ENCODE results near the gene AKAP10. TPM values are rescaled to one million over a fixed set of nuclear protein-coding genes. Genes with fewer than 3 reads are reported as not detected.

Gene AKAP10
- polyA plus RNA-seq, 3 donors = 13.1 to 62.6 (median 15.4) TPM

GRCh38 chr17:19935169-19935568 is 42.5 kb downstream of the AKAP10 start:
- peaks cover 33% of the 10 kb centered on the region for H3K79me2 ChIP-seq (ENCODE audit: insufficient read depth, low read length)
- H3K27ac Mint-ChIP-seq = no peak overlapping the region
- intact Hi-C loops (cut with micrococcal nuclease) = no loop called here
- no peaks in the 10 kb centered on the region for H3K27me3 ChIP-seq (ENCODE audit: control insufficient read depth in 2 of 2, insufficient read depth in 2 of 2, low read length in 2 of 2)
- H3K36me3 ChIP-seq (replicated peaks in 1 of 2; ENCODE audit: control insufficient read depth in 1 of 2, insufficient read depth in 2 of 2, low read length in 2 of 2) = peaks cover 87 to 96% of the 10 kb centered on the region in 2 donors
- H2AFZ ChIP-seq (ENCODE audit: insufficient read depth, low read depth, low read length, poor library complexity, severe bottlenecking) = no peak overlapping the region
- no peaks in the 10 kb centered on the region for H3K27me3 Mint-ChIP-seq (ENCODE audit: low read depth in 3 of 3)
- TF ChIP-seq CTCF (IDR thresholded peaks at IDR 0.05) = no peak
- no peaks in the 10 kb centered on the region for H3K4me1 Mint-ChIP-seq
- H3K36me3 Mint-ChIP-seq = peaks cover 64 to 80% of the 10 kb centered on the region in 2 donors
- H3K27ac ChIP-seq (ENCODE audit: low read depth in 1 of 2, low read length in 2 of 2) = no peak overlapping the region
- H3K4me3 Mint-ChIP-seq = no peak overlapping the region
- no CpG with 5 or more reads among the region's 2 CpGs for WGBS (ENCODE audit: insufficient coverage)
- H3K4me1 ChIP-seq (ENCODE audit: control insufficient read depth in 1 of 2, insufficient read depth in 2 of 2, low read length in 2 of 2) = no peaks in the 10 kb centered on the region
- no peak overlapping the region for H3K4me3 ChIP-seq (replicated peaks in 1 of 3; ENCODE audit: low read depth in 2 of 3, low read length in 3 of 3)
- no peak for DNase-seq
- no peak overlapping the region for H3K4me2 ChIP-seq (replicated peaks; ENCODE audit: extremely low read depth, low read length, poor library complexity, severe bottlenecking)
- H3K9me3 Mint-ChIP-seq = no peaks in the 10 kb centered on the region
- H3K9ac ChIP-seq (ENCODE audit: insufficient read depth, low read length, poor library complexity, severe bottlenecking) = no peak overlapping the region
- H4K20me1 ChIP-seq (ENCODE audit: insufficient read depth, low read length) = peaks cover 85% of the 10 kb centered on the region
- H3K9me3 ChIP-seq (replicated peaks in 1 of 2; ENCODE audit: control insufficient read depth in 1 of 2, insufficient read depth in 1 of 2, low read length in 2 of 2) = no peaks in the 10 kb centered on the region

DNA sequence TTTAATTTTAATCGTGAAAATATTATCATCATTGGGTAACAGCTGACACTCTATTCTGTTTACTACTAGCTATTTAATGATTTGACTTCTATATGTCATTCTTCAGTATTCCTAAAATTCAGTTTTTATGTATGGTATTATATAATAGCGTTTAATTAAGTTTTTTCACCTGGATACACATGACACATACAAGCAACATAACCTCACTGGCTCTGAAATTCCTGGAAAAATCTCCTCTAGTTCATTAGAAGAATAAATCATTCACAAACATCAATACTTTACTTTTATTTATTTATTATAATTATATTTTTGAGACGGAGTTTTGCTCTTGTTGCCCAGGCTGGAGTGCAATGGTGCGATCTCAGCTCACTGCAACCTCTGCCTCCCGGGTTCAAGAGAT is 44.0 kb downstream of the AKAP10 start:
- intact Hi-C loops (cut with micrococcal nuclease) = no loop called here
- no peak overlapping the region for H3K4me3 Mint-ChIP-seq
- H3K4me1 Mint-ChIP-seq = no peaks in the 10 kb centered on the region
- Histone ChIP-seq H3K4me2 (replicated peaks; ENCODE audit: extremely low read depth, low read length, poor library complexity, severe bottlenecking) (no peak overlapping the region), H3K9ac (ENCODE audit: insufficient read depth, low read length, poor library complexity, severe bottlenecking) (no peak overlapping the region), H3K4me3 (replicated peaks in 1 of 3; ENCODE audit: low read depth in 2 of 3, low read length in 3 of 3) (no peak overlapping the region), H3K36me3 (replicated peaks in 1 of 2; ENCODE audit: control insufficient read depth in 1 of 2, insufficient read depth in 2 of 2, low read length in 2 of 2) (peaks cover 88 to 96% of the 10 kb centered on the region in 2 donors), H2AFZ (ENCODE audit: insufficient read depth, low read depth, low read length, poor library complexity, severe bottlenecking) (no peak overlapping the region), H4K20me1 (ENCODE audit: insufficient read depth, low read length) (peaks cover 85% of the 10 kb centered on the region), H3K27ac (ENCODE audit: low read depth in 1 of 2, low read length in 2 of 2) (no peak overlapping the region), H3K79me2 (ENCODE audit: insufficient read depth, low read length) (peaks cover 20% of the 10 kb centered on the region), H3K4me1 (ENCODE audit: control insufficient read depth in 1 of 2, insufficient read depth in 2 of 2, low read length in 2 of 2) (no peaks in the 10 kb centered on the region), H3K27me3 (ENCODE audit: control insufficient read depth in 2 of 2, insufficient read depth in 2 of 2, low read length in 2 of 2) (no peaks in the 10 kb centered on the region), H3K9me3 (replicated peaks in 1 of 2; ENCODE audit: control insufficient read depth in 1 of 2, insufficient read depth in 1 of 2, low read length in 2 of 2) (no peaks in the 10 kb centered on the region)
- TF ChIP-seq CTCF (IDR thresholded peaks at IDR 0.05) = no peak
- H3K27me3 Mint-ChIP-seq (ENCODE audit: low read depth in 3 of 3) = no peaks in the 10 kb centered on the region
- H3K9me3 Mint-ChIP-seq = no peaks in the 10 kb centered on the region
- no peak overlapping the region for H3K27ac Mint-ChIP-seq
- DNase-seq = no peak
- H3K36me3 Mint-ChIP-seq = peaks cover 62 to 78% of the 10 kb centered on the region in 2 donors
- no CpG with 5 or more reads among the region's 5 CpGs for WGBS (ENCODE audit: insufficient coverage)

Measured in CD14-positive monocyte (primary cell).